HG03039 (cell line): ENCODE data around the gene AMOT.

Experiments used
- ATAC-seq: cut with Tn5 transposase; IDR thresholded peaks from one replicate; pipeline ENCODE4 v1.9.1; 2021; ENCODE audit warnings: mild to moderate bottlenecking, moderate library complexity; ENCODE audit not compliant: unreplicated experiment

AMOT gene

DNA sequence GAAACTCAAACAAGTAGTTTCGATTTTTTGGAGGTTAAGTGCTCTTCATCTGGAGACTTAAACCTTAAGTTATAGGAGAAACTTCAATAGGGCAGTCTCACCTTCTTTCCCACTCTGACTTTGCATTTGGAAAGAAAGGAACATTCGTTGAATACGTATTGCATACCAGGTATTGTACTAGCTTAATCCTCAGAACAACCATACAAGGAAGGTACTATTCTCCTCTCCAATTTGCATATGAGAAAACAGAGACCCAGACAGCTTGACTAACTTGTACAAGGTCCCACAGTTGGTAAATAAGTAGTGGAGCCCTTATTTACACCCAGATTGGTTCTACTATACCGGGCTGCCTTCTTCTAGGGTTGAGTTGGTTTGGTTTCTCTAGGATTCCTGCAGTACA lies 32.6 kb downstream of the AMOT start:
- no peak for ATAC-seq

DNA sequence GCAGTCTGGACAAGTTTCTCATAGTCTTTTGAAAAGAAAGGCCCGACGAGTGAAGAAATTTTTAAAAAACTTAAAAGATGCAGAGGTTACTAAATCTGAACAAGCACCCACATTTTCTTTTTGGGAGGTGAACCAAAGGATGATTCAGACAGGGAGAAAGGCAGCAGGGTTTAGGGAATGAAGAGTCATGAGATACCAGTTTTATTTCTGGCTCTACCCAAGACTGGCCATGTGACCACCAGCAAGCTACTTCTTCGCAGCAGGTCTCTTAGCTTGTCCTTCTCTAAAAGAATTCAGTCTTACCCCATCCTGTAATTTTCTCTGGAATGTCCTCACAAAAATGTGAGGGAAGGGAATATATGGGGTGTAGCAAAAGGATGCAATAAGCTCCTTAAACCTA lies 37.6 kb downstream of the AMOT start:
- no peak for ATAC-seq

- ATAC-seq, result no peak
Measured at GRCh38 chrX:112802541-112802940, 38.1 kb downstream of the AMOT start.

DNA sequence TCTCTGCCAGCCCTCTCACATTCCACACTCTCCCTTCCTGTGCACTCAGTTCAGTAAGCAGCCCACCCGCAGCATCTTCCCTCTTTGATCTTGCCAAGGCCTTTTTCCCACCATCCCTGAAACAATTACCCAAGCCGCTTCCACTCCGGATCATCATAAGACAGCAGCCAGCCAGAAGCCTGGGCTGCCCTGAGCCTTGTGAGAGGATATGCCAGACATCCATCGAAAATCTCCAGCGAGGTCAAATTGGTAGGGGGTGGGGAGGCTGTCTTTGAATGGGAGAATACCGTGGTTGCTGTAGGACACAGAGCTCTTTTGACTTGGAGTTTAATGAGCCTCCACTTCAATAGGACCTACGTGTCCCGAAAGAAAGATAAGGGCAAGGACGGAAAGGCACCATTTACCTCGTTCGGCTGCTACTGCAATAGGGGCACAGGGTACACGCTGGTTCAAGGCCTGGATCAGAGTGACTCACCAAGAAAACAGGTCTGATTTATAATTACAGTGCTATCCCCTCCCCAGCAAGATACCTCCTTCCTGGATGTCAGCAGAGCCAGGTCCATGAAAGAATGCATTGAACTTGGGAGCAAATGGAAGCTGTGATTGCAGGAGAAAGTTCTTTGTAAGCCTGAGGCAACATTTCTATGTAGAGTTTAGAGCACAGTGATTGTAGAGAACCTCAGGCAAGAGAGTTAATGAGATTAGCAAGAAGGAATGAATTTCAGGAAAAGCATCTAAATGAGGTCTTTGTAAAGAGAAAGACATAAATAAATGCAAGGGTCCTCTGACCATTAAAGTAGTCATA lies 39.5 kb downstream of the AMOT start:
- ATAC-seq, result no peak

DNA sequence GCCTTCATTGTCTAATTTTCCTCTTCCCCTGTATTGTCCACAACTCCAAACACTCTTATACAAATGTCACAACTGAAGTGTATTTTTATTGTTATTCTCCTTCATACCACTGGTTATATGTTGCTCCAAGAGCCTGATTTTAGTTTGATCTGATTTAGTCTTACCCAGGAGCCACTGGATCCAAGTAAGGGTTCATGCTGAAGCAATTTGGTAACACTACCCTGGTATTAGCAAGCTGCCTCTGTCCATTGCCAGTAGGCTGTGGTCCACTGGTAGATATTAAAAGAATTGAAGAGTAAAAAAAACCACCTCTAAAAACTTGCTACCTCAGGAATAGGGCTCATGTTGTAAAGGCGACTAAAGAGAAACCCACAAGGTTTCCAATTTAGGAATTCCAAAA lies 41.2 kb downstream of the AMOT start:
- no peak for ATAC-seq

DNA sequence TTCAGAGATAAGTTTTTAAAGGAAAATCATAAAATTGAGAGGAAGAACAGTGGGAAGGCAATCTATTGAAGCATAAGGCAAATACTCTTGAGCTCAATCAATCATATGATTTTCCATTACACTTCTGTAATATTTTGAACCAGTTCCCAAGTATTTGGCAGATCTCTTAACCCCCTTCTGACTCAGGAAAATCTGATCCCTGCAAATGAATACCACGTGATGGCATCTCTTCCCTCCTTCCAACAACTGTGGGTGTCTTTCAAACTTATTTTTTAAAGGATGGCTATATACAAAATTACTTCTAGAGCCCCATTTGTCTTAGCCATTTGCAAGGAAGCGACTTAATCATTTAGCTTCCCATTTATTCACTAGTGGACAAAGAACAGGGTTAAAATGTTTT lies 41.9 kb downstream of the AMOT start:
- no peak for ATAC-seq

DNA sequence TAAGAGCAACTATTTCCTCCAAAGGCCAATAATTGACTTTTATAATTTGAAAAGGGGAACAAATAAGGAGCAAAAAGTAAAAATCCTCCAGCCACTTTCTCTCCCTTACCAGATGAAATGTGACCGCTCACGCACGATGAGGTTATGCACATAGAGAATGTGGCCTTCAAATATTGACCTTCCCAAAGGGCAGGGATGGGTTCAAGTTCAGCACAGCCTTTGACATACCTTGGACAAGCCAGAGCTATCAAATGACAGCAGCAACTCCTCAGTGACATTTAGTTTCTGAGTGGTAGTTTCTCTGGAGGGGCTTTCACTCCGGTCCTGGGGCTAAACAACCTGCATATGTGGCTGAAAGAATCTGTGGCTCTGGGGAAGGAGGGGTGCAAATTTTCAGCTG lies 50.7 kb downstream of the AMOT start:
- no peak for ATAC-seq

DNA sequence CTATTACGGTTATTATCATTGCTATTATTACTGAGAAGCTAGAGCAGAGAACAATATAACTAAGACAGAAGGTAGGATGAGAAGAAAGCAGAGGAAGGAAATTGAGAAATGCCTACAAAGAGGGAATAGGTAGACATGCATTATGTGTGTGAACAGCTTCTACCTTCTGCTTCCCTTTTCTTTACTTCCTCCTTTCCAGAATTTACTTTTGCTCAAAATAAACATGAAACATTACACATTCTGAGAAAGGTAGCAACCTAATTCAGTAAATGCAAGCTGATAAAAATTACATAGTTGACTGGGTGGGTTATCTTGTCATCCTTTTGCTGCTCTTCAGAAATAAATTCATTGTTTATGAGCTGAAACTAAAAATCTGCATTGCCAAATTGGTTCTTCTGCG lies 54.6 kb downstream of the AMOT start:
- ATAC-seq, result no peak

- no peak for ATAC-seq
Measured at GRCh38 chrX:112785344-112785743, 55.3 kb downstream of the AMOT start.

DNA sequence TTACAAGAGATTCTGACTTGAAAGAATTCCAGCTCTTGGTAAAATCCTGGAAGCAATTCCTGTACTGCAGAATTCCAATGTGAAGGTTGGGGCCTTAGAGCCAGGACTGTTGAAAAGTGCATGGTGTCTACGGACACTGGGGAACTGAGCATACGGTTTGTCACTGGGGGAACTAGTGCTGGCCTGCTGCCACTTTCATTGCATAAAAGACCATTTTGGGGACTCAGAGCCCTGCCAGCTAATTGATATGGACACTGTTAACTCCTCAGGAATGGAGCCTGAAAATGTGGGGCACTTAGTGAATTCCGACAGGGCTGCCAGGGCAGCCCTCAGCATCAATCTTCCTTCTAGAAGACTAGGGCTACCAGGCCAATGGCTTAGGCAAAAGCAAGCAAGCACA lies 55.9 kb downstream of the AMOT start:
- ATAC-seq, result no peak

- no peak for ATAC-seq
Measured at GRCh38 chrX:112779139-112779538, 61.5 kb downstream of the AMOT start.

DNA sequence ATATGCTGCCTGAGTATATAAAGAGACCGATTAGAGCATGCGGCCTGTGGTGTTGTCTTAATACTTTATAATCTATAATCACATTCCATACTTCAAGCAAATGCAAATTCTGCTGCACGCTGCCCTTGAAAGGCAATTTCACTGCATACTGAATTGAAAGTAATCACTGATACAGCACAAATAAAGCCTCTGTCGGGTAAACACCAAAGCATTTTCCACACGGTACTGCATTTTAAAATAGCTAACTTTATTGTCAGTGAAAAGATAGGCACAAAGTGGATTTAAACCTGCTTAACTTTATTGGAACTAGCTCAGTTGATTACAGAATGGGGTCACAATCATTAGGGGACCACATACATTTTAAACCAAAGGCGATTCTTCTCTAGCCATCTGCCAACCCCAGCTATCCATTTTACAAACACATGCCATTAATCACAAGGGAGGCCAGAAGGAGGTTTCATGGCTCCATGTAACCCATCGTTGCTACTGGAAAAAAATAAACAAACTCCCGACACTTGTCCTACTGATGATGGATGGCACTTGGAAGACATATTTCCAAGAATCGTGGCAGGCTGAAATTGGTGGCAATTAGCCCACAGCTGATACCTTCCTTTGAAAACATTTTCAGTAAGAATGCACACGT lies 65.9 kb downstream of the AMOT start:
- no peak for ATAC-seq

- no peak for ATAC-seq
Measured at GRCh38 chrX:112774142-112774541, 66.5 kb downstream of the AMOT start.

- no peak for ATAC-seq
Measured at GRCh38 chrX:112769034-112769433, 71.6 kb downstream of the AMOT start.

GRCh38 chrX:112768563-112768962 lies 72.1 kb downstream of the AMOT start:
- ATAC-seq, result no peak

GRCh38 chrX:112766774-112767173 lies 73.9 kb downstream of the AMOT start:
- ATAC-seq, result no peak

DNA sequence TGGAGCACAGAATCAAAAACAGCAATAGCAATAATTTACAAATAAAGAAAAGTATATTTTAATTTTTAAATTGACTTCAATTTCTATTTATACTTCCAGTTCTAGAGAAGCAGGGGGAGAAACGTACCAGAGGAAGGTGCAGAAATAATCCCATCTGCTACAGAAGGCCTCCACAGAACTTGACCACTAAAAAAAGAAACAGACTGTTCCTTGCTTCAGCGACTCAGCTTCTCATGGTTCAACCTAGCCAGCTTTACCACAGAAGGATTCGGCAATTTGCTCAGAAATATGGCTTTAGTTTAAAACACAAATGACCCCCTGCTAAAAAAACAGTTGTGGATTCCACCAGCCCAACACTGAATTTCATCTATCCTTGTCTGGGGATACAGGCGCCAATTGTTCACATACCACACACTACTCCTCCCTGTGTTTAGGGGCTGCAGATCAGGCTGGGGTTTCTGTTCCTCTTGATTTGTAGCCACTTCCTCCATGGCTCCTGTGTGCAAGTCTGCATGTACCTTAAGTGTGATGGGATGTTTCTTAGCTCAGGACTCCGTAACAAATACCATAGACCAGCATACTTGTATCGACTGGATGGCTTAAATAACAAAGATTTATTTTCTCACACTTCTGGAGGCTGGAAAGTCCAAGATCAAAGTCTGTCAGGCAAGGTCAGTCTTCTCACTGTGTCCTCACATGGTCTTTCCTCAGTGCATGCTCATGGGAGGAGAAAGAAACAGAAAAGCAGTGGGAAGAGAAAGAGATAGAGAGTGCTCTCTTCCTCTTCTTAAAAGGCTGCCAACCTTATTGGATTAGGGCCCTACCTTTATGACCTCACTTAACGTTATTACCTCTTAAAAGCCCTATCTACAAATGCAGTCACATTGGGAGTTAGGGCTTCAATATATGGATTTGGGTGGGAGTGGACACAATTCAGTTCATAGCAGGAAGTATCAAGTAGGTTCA lies 79.1 kb downstream of the AMOT start:
- peak; percentile 90 for ATAC-seq

- no peak for ATAC-seq
Measured at GRCh38 chrX:112760697-112761096, 79.9 kb downstream of the AMOT start.

GRCh38 chrX:112759966-112760365 lies 80.7 kb downstream of the AMOT start:
- no peak for ATAC-seq

DNA sequence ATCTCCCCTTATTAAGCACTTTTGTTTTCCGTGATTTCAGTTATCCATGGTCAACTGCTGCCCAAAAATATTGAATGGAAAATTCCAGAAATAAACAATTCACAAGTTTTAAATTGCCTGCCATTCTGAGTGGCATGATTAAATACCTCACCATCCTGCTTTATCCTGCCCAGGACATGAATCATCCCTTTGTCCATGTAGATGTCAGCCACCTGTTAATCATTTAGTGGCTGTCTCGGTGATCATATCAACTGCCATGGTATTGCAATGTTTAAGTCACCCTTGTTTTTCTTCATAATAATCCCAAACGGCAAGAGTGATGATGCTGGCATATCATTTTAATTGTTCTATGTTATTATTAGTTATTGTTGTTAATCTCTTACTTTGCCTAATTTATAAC lies 81.1 kb downstream of the AMOT start:
- ATAC-seq, result no peak

- no peak for ATAC-seq
Measured at GRCh38 chrX:112757946-112758345, 82.7 kb downstream of the AMOT start.

DNA sequence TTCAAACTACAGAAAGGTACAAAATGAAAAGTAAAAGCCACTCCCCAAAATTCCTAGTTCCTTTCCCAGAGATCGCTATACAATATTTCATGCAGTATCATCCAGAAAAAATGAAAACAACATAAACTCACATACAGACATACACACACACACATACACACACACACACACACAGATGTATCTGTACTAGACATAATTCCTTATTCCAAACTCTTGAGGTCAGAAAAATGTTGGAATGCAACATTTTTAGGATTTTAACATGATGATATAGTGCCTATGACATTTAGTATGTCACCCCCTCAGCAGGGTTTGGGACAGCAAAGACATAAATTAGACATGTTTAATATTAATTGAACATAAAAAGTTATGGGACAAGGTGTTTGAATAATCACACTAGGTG lies 87.5 kb downstream of the AMOT start:
- ATAC-seq, result no peak
